DOHH2 (cell line): ENCODE measurements around the gene MBD6.
A peak's percentile ranks its signal among the peaks of the same experiment; 100 is the strongest.
"Not testable (repeated sequence)": the region's sequence is repeated elsewhere in the genome, so short reads cannot be mapped to it uniquely, and the experiment has no call there.

Source experiments
- H3F3A ChIP-seq: fragments of 200-600 bp; sonication (generic), shearing (Covaris generic); 2 replicates; pipeline ENCODE4 v1.6.0; 2016; ENCODE audit warnings: antibody characterized with exemption, mild to moderate bottlenecking; ENCODE audit not compliant: control insufficient read depth, insufficient read depth
- H3K27ac ChIP-seq: fragments of 200-600 bp; sonication (generic); 2 replicates; pipeline ENCODE4 v1.5.1; 2014; ENCODE audit warnings: low read depth, mild to moderate bottlenecking, low read length, moderate library complexity
- H3K27me3 ChIP-seq: fragments of 200-600 bp; sonication (generic); 2 replicates; pipeline ENCODE4 v1.6.1; 2014; ENCODE audit warnings: mild to moderate bottlenecking, low read length, mixed read lengths; ENCODE audit not compliant: control insufficient read depth
- H3K36me3 ChIP-seq: fragments of 200-600 bp; sonication (generic); 2 replicates; pipeline ENCODE4 v1.6.1; 2014; ENCODE audit warnings: mild to moderate bottlenecking, low read length, moderate library complexity, mixed read lengths; ENCODE audit not compliant: control insufficient read depth
- H3K4me1 ChIP-seq: fragments of 200-600 bp; sonication (generic); 2 replicates; pipeline ENCODE4 v1.6.1; 2014; ENCODE audit warnings: mild to moderate bottlenecking, low read length, mixed read lengths; ENCODE audit not compliant: control insufficient read depth
- H3K4me2 ChIP-seq: fragments of 200-600 bp; sonication (generic); 2 replicates; pipeline ENCODE4 v1.6.0; 2014; ENCODE audit warnings: mild to moderate bottlenecking, low read length, moderate library complexity
- H3K4me3 ChIP-seq: fragments of 200-600 bp; sonication (generic); 2 replicates; pipeline ENCODE4 v1.5.1; 2014; ENCODE audit warnings: mild to moderate bottlenecking, low read length, mixed read lengths
- H3K79me2 ChIP-seq: fragments of 200-600 bp; sonication (generic); 2 replicates; pipeline ENCODE4 v1.6.1; 2014; ENCODE audit warnings: mild to moderate bottlenecking, low read length, mixed read lengths; ENCODE audit not compliant: control insufficient read depth
- H3K9me2 ChIP-seq: fragments of 200-600 bp; sonication (generic); replicated peaks from 2 replicates; pipeline ENCODE4 v1.6.1; 2014; ENCODE audit warnings: mild to moderate bottlenecking, low read length, mixed read lengths; ENCODE audit not compliant: control insufficient read depth
- H3K9me3 ChIP-seq: fragments of 200-600 bp; sonication (generic); 2 replicates; pipeline ENCODE4 v1.6.1; 2014; ENCODE audit warnings: antibody characterized with exemption, low read length, mixed read lengths; ENCODE audit not compliant: control insufficient read depth, insufficient read depth
- H4K20me1 ChIP-seq: fragments of 200-600 bp; sonication (generic); 2 replicates; pipeline ENCODE4 v1.6.0; 2014; ENCODE audit warnings: low read depth, mild to moderate bottlenecking, antibody characterized with exemption, low read length, moderate library complexity; ENCODE audit not compliant: control insufficient read depth, insufficient read depth
- CTCF ChIP-seq: fragments of 200-600 bp; sonication (generic); IDR thresholded peaks from one replicate; pipeline ENCODE4 v1.5.1; 2014; ENCODE audit warnings: antibody characterized with exemption, mild to moderate bottlenecking, low read depth, low read length; ENCODE audit not compliant: poor library complexity, severe bottlenecking
- EZH2phosphoT487 ChIP-seq: fragments of 200-600 bp; sonication (generic); IDR thresholded peaks from 2 replicates; pipeline ENCODE4 v1.6.1; 2017; ENCODE audit warnings: borderline replicate concordance, mild to moderate bottlenecking, antibody characterized with exemption, low read length, moderate library complexity, mixed read lengths

Gene MBD6

GRCh38 chr12:57490126-57490525, 32.5 kb upstream of the MBD6 start:
- H3K4me2 ChIP-seq: peak overlapping the region; percentile 8; the same call in 1 of the 2 replicates
- H4K20me1 ChIP-seq: no peaks in the 10 kb centered on the region
- peaks cover 52% of the 10 kb centered on the region for H3K36me3 ChIP-seq
- H3K9me2 ChIP-seq: no peaks in the 10 kb centered on the region
- no peak overlapping the region for H3K27ac ChIP-seq
- no peaks in the 10 kb centered on the region for H3K27me3 ChIP-seq
- TF ChIP-seq CTCF (no peak), EZH2phosphoT487 (no peak)
- H3K4me1 ChIP-seq: peaks cover 19% of the 10 kb centered on the region
- no peaks in the 10 kb centered on the region for H3K9me3 ChIP-seq
- peaks cover 40% of the 10 kb centered on the region for H3K79me2 ChIP-seq
- H3K4me3 ChIP-seq: no peak overlapping the region
- 0 out of 2 replicates have a peak, but pooled peaks cover 5% of the 10 kb centered on the region for H3F3A ChIP-seq

- Histone ChIP-seq H3K79me2 (peaks cover 40% of the 10 kb centered on the region), H3K4me1 (peaks cover 19% of the 10 kb centered on the region), H3K4me2 (no peak overlapping the region), H3K27me3 (no peaks in the 10 kb centered on the region), H3K27ac (no peak overlapping the region), H3K4me3 (no peak overlapping the region), H3K36me3 (peaks cover 62% of the 10 kb centered on the region), H3K9me2 (no peaks in the 10 kb centered on the region), H3K9me3 (no peaks in the 10 kb centered on the region), H3F3A (0 out of 2 replicates have a peak, but pooled peaks cover 2% of the 10 kb centered on the region), H4K20me1 (no peaks in the 10 kb centered on the region)
- peak; percentile 39 for TF ChIP-seq CTCF
- no peak for TF ChIP-seq EZH2phosphoT487
Measured at GRCh38 chr12:57491393-57492280, 31.0 kb upstream of the MBD6 start.

- not testable (repeated sequence) for H3K9me2 ChIP-seq, H3K9me3 ChIP-seq, H3K4me3 ChIP-seq, H3K4me1 ChIP-seq, H3K27me3 ChIP-seq, H3F3A ChIP-seq, H3K27ac ChIP-seq, H4K20me1 ChIP-seq, H3K4me2 ChIP-seq
- Histone ChIP-seq H3K36me3 (peaks cover 67% of the 10 kb centered on the region), H3K79me2 (peaks cover 22% of the 10 kb centered on the region)
Measured at GRCh38 chr12:57495051-57495701, 27.4 kb upstream of the MBD6 start.

GRCh38 chr12:57496822-57497221, 25.8 kb upstream of the MBD6 start:
- no peaks in the 10 kb centered on the region for H3K4me1 ChIP-seq
- TF ChIP-seq EZH2phosphoT487 (no peak), CTCF (no peak)
- 0 out of 2 replicates have a peak, but pooled peaks cover 2% of the 10 kb centered on the region for H3F3A ChIP-seq
- H3K27ac ChIP-seq: no peak overlapping the region
- peaks cover 68% of the 10 kb centered on the region for H3K36me3 ChIP-seq
- H3K9me3 ChIP-seq: no peaks in the 10 kb centered on the region
- H3K79me2 ChIP-seq: peaks cover 9% of the 10 kb centered on the region; the same call in 1 of the 2 replicates
- H3K27me3 ChIP-seq: no peaks in the 10 kb centered on the region
- H4K20me1 ChIP-seq: no peaks in the 10 kb centered on the region; the same call in 1 of the 2 replicates
- no peak overlapping the region for H3K4me2 ChIP-seq
- H3K4me3 ChIP-seq: no peak overlapping the region
- no peaks in the 10 kb centered on the region for H3K9me2 ChIP-seq
